Mesodermal cell (in vitro differentiated cells): ENCODE measurements around the gene PAX8.

Experiments
- H3K27ac ChIP-seq: 2 replicates; pipeline ENCODE4 v1.7.0; 2013; ENCODE audit warnings: mild to moderate bottlenecking, low read depth, low read length, moderate library complexity; ENCODE audit not compliant: severe bottlenecking
- H3K36me3 ChIP-seq: 2 replicates; pipeline ENCODE4 v1.7.1; 2013; ENCODE audit warnings: mild to moderate bottlenecking, low read length, moderate library complexity; ENCODE audit not compliant: control insufficient read depth, insufficient read depth
- H3K4me1 ChIP-seq: one replicate; pipeline ENCODE4 v1.7.1; 2013; ENCODE audit warnings: mild to moderate bottlenecking, low read length; ENCODE audit not compliant: insufficient read depth, control insufficient read depth, poor library complexity, severe bottlenecking
- H3K4me3 ChIP-seq: 2 replicates; pipeline ENCODE4 v1.7.0; 2013; ENCODE audit warnings: low read length, control low read depth, mild to moderate bottlenecking; ENCODE audit not compliant: insufficient read depth, poor library complexity, severe bottlenecking; ENCODE audit errors: extremely low read depth
- H3K9me3 ChIP-seq: 2 replicates; pipeline ENCODE4 v1.7.1; 2013; ENCODE audit warnings: mild to moderate bottlenecking, low read length, moderate library complexity; ENCODE audit not compliant: control insufficient read depth
- WGBS, 2 experiments: methylation state at CpG; one replicate each; pipeline ENCODE4 v1.1.5; 2013; ENCODE audit warnings: missing lambda C conversion rate in 2 of 2; ENCODE audit not compliant: insufficient coverage in 2 of 2; 5-methylcytosine and 5-hydroxymethylcytosine counted together

The PAX8 gene

DNA sequence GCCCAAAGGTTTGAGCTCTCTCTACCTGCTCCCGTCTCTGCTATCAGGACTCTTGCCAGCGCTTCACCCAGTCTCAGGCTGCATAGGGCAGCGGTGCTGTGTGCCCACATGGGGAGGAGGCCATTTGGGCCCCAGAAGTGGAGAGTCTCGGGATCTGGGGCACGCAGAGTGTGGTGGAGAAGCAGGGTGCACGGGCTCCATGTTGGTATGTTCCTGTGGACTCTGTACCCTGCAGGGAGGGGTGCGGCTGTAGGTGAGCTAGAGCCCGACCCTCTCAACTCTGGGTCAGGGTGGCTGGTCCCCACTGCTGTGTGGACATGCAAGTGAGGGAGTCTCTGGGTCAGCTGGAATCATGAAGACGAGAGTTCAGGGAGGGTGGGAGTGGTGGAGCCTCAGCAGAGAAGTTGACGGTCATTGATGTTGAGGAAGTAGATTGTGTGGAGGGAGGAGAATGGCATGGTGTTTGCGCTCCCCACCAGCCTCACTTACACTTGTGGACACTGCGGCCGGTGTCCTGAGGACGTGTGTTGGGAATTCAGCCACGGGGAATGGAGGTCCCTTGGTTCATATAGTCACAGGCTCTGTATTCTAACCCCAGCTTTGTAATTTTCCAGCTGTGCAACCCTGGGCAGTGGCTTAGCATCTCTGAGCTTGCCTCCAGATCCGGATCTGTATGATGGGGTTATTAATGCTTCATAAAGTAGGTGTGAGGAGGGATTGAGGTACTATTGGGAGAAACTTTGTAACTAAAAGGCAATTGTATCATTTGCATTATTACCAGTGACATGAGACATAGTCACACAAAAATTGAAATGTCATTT lies 105.8 kb downstream of the PAX8 start:
- H3K4me3 ChIP-seq, result no peak overlapping the region
- WGBS, 2 experiments, result 94 to 98% methylated on average over 11 to 15 of the region's 16 CpGs
- H3K4me1 ChIP-seq, result peaks cover 8% of the 10 kb centered on the region
- H3K9me3 ChIP-seq, result no peaks in the 10 kb centered on the region
- no peak overlapping the region for H3K27ac ChIP-seq
- H3K36me3 ChIP-seq, result no peaks in the 10 kb centered on the region

DNA sequence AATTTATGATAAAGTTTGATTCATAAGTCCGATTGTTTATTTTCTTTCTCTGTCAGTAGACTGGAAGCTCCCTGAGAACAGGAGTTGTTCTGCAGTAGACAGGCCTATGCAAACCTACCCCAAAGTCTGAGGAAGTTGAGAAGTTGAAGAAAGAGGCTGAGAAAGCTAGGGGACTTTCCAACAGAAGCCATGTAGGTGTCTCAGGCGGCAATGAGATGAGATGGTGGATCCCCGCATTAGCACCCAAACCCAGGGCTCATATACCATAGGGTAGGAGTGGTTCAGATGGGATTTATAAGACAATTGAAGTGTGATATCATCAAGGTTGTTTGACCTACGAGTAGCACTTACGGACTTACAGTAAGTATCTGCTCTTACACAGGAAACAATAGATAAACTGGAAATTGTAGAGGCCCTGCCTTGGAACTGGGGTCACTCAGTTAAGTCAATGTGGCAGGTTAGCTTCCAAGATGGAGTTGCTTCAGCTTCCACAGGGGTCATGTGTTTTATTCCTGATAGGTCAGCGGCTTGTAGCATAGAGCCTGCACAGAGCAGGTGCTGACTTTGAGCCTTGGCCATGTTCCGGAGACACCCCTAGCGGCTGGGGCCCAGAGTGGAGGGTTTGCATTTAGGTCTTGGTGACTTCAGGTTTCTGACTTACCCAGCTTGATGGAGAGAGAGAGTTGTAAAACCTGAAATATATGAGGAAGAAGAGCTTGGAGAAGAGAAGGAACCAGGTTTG lies 107.2 kb downstream of the PAX8 start:
- Histone ChIP-seq H3K36me3 (no peaks in the 10 kb centered on the region), H3K4me1 (peaks cover 8% of the 10 kb centered on the region), H3K9me3 (no peaks in the 10 kb centered on the region), H3K27ac (no peak overlapping the region), H3K4me3 (no peak overlapping the region)
- 93 to 94% methylated on average over 7 to 8 of the region's 8 CpGs for WGBS, 2 experiments

DNA sequence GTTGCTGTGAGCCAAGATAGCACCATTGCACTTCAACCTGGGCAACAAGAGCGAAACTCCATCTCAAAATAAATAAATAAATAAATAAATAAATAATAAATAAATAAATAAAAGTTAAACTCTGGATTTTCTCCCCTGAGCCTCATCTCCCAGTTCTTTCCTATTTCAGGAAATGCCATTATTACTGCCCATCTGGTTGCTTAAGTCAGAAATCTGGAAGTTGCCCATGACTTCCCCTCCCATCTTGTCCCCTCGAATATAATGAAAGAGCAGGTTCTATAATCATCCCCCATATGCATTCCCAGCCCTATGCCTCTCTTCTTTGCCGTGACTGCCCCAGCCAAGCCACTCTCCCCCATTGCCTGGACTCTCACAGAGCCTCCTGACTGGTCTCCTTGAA lies 109.1 kb downstream of the PAX8 start:
- Histone ChIP-seq H3K36me3 (no peaks in the 10 kb centered on the region), H3K27ac (no peak overlapping the region), H3K4me1 (peaks cover 2% of the 10 kb centered on the region), H3K9me3 (no peaks in the 10 kb centered on the region), H3K4me3 (no peak overlapping the region)
- 82 to 100% methylated on average over 2 of the region's 3 CpGs for WGBS, 2 experiments

DNA sequence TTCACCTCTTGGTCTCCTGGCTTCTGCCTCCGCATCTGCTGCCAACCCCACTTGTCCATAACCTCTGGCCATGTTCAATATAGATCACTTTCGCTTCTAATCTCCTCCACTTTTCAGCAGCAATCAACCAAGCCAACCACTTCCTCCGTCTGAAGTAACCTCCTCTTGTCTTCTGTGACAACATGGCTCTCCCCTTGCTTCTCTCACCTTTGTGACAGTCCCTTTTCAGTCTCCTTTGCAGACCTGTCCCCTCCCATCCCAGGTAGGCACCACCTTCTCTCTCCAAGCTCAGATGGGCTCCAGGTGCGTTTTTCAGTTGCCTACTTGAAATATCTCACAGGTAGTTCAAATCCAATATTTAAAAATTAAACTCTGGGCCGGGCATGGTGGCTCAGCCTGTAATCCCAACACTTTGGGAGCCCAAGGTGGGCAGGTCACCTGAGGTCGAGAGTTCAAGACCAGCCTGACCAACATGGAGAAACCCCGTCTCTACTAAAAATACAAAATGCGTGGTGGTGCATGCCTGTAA lies 109.7 kb downstream of the PAX8 start:
- 88 to 90% methylated on average over 7 to 8 of the region's 8 CpGs for WGBS, 2 experiments
- Histone ChIP-seq H3K4me1 (peaks cover 2% of the 10 kb centered on the region), H3K9me3 (no peaks in the 10 kb centered on the region), H3K4me3 (no peak overlapping the region), H3K36me3 (no peaks in the 10 kb centered on the region), H3K27ac (no peak overlapping the region)

DNA sequence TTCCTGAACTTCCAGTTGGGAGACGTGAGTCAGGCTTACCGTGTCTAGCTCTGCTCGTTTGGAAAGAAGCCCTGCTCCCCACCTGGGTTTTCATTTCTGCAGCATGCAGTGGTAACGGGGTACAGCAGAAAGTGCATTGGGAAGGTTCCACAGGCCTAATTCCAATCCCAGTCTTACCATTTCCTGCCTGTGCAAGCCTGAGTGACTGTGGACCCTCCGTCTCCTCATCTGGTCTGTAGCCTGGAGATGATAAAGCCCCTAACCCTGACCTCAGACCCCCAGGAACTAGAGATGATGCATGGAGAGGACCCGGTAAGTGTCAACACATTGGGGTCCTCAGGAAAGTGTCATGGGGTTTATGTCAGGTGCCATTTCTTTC lies 110.8 kb downstream of the PAX8 start:
- Histone ChIP-seq H3K36me3 (no peaks in the 10 kb centered on the region), H3K4me1 (peaks cover 2% of the 10 kb centered on the region), H3K27ac (no peak overlapping the region), H3K9me3 (no peaks in the 10 kb centered on the region), H3K4me3 (no peak overlapping the region)
- WGBS, 2 experiments, result 92 to 93% methylated on average over 4 to 6 of the region's 6 CpGs

DNA sequence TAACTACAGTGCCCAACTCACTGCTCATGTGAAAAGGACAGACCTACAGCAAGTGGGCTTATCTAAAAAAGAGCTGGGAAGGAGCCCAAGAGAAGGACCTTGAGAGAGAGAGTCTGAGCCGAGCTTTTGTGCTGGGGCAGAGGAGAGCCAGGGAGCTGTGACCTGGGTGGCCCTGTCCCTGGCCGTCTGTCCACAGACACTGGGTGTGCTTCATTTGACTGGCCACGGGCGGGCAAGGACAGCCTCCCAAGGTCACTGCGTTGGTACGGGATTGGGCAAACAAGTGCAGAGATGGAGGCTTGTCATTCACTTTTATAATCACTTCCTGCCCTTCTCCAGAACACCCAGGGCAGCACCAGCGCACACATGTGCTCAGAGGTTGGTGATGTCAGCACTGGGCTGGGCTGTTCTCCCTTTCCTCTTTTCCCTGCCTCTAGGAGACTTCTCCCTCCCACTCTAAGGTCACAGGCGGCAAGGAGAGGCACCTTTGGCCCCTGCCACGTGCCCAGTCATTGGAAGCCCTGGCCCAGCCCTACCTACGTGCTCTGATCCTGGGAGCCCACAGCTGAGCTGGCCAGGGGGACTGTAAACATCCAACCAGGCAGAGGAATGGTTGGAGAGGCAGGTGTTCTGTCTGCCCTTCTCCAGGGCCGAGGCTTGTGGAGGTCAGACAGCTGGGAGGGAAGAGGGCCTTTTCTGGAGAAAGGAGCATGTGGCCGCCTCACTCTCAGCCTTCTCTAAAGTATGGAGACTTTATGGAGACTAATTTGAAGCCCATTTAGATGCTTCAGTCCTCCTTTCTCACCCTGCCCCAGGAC lies 111.4 kb downstream of the PAX8 start:
- Histone ChIP-seq H3K4me1 (peaks cover 2% of the 10 kb centered on the region), H3K9me3 (no peaks in the 10 kb centered on the region), H3K36me3 (no peaks in the 10 kb centered on the region), H3K4me3 (no peak overlapping the region), H3K27ac (no peak overlapping the region)
- 82 to 89% methylated on average over 7 to 10 of the region's 12 CpGs for WGBS, 2 experiments

DNA sequence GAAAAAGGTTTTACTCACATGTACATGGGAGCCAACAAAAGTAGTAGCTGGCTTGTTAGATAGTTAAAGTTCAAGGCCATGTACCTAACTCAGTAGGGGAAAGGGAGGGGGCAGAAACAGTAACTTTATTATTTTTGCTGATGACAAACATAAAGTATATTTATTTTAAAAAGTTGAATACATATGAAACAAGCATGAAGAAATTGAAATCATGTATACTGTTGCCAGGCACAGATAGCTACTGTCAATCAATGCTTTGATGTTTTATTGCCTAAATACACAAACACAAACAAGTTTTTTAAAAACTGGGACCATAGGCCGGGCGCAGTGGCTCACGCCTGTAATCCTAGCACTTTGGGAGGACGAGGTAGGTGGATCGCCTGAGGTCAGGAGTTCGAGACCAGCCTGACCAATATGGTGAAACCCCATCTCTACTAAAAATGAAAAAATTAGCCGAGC lies 112.5 kb downstream of the PAX8 start:
- no peaks in the 10 kb centered on the region for H3K36me3 ChIP-seq
- 96% methylated on average over 4 of the region's 7 CpGs; no CpG with 5 or more reads in 1 of the 2 experiments for WGBS, 2 experiments
- H3K4me3 ChIP-seq, result no peak overlapping the region
- peaks cover 2% of the 10 kb centered on the region for H3K4me1 ChIP-seq
- H3K9me3 ChIP-seq, result no peaks in the 10 kb centered on the region
- no peak overlapping the region for H3K27ac ChIP-seq
